Common myeloid progenitor, CD34-positive (primary cell): ENCODE results near the gene RIMBP3C.
"Not testable (repeated sequence)": the region's sequence is repeated elsewhere in the genome, so short reads cannot be mapped to it uniquely, and the experiment has no call there.

Source experiments
- CTCF ChIA-PET: fragments of 350-600 bp; sonication (Branson Sonifier 250); formaldehyde crosslinking; loops from one replicate; lab custom pipeline; 2021; ENCODE audit warnings: antibody characterized with exemption; lab: Charles Lee
- POLR2A ChIA-PET: fragments of 350-600 bp; sonication (Branson Sonifier 250); formaldehyde crosslinking; loops from one replicate; lab custom pipeline; 2021; ENCODE audit warnings: antibody characterized with exemption; lab: Charles Lee
- DNase-seq, 3 donors: peaks; one replicate each; pipeline versions ENCODE4 v3.0.0 to v3.0.0-alpha.2; 2013
- H3K27ac ChIP-seq, 2 experiments: 1 replicate in 1 of 2; 2 replicates in 1 of 2; pipeline ENCODE4 v1.7.0; 2013; ENCODE audit warnings: inconsistent platforms in 2 of 2, low read length in 2 of 2, mild to moderate bottlenecking in 2 of 2, low read depth in 1 of 2, moderate library complexity in 1 of 2; ENCODE audit not compliant: severe bottlenecking in 2 of 2, insufficient read depth in 1 of 2, poor library complexity in 1 of 2
- H3K27me3 ChIP-seq, 5 experiments: replicated peaks in 2 of 5; 1 replicate in 3 of 5; 2 replicates in 2 of 5; pipeline versions ENCODE4 v1.6.1 to v1.7.0; 2013; ENCODE audit warnings: low read length in 4 of 5, mild to moderate bottlenecking in 2 of 5, moderate library complexity in 2 of 5, inconsistent platforms in 1 of 5; ENCODE audit not compliant: insufficient read depth in 5 of 5, control insufficient read depth in 4 of 5
- H3K36me3 ChIP-seq, 4 experiments: 1 replicate in 2 of 4; 2 replicates in 2 of 4; pipeline versions ENCODE4 v1.6.1 to v1.7.0; 2013; ENCODE audit warnings: low read length in 3 of 4, control low read depth in 1 of 4, mild to moderate bottlenecking in 1 of 4; ENCODE audit not compliant: control insufficient read depth in 4 of 4, insufficient read depth in 4 of 4
- H3K4me1 ChIP-seq, 4 experiments: 1 replicate in 3 of 4; 2 replicates in 1 of 4; pipeline versions ENCODE4 v1.6.1 to v1.7.1; 2013; ENCODE audit warnings: low read length in 3 of 4, mild to moderate bottlenecking in 3 of 4, control low read depth in 1 of 4, inconsistent platforms in 1 of 4, moderate library complexity in 1 of 4; ENCODE audit not compliant: control insufficient read depth in 4 of 4, insufficient read depth in 4 of 4; ENCODE audit errors: control extremely low read depth in 1 of 4
- H3K4me3 ChIP-seq, 7 experiments: 1 replicate in 4 of 7; 2 replicates in 3 of 7; pipeline versions ENCODE4 v1.5.1 to v1.7.0; 2013; ENCODE audit warnings: mild to moderate bottlenecking in 7 of 7, low read length in 6 of 7, moderate library complexity in 6 of 7, inconsistent platforms in 2 of 7, low read depth in 2 of 7, control low read depth in 1 of 7; ENCODE audit not compliant: insufficient read depth in 4 of 7, control insufficient read depth in 1 of 7; ENCODE audit errors: extremely low read depth in 1 of 7
- H3K9me3 ChIP-seq, 5 experiments: 1 replicate in 4 of 5; 2 replicates in 1 of 5; pipeline versions ENCODE4 v1.6.1 to v1.7.1; 2013; ENCODE audit warnings: low read length in 4 of 5, mild to moderate bottlenecking in 2 of 5, inconsistent platforms in 1 of 5, low read depth in 1 of 5, moderate library complexity in 1 of 5; ENCODE audit not compliant: control insufficient read depth in 4 of 5, insufficient read depth in 2 of 5; ENCODE audit errors: control extremely low read depth in 1 of 5
- WGBS: methylation state at CpG from one replicate; pipeline ENCODE4 v1.1.5; 2013; ENCODE audit not compliant: insufficient coverage; 5-methylcytosine and 5-hydroxymethylcytosine counted together

The RIMBP3C gene

GRCh38 chr22:21567456-21568346 lies 16.4 kb upstream of the RIMBP3C start, which contains the start of gene UBE2L3:
TSS of gene UBE2L3 (plus strand) at chr22:21567714. CDS start at chr22:21567745, 31 bp downstream.
- CTCF ChIA-PET = interaction anchor here (1.0 kb wide), 1 partner anchor 56 kb away, joined by 3 read pairs; no protein-coding TSS in a partner anchor
- Histone ChIP-seq H3K4me1 (peaks cover 20 to 42% (median 39%) of the 10 kb centered on the region in 4 experiments), H3K9me3 (no peaks in the 10 kb centered on the region), H3K27me3 (no peaks in the 10 kb centered on the region), H3K36me3 (peaks cover 0 to 9% (median 1%) of the 10 kb centered on the region in 4 experiments), H3K4me3 (peak within 1 kb of the TSS; percentile 76 to 91 (median 83)), H3K27ac (peak within 1 kb of the TSS; percentile 90 to 98)
- peak; percentile 82 to 89 (median 82) for DNase-seq
- POLR2A ChIA-PET = no interaction called here
- under 1% methylated on average over 68 of the region's 85 CpGs for WGBS

GRCh38 chr22:21564411-21564810 lies 13.2 kb upstream of the RIMBP3C start:
- WGBS = 98% methylated on average over 6 of the region's 6 CpGs
- Histone ChIP-seq H3K4me3 (no peak overlapping the region), H3K4me1 (peaks cover 2 to 13% (median 11%) of the 10 kb centered on the region in 4 experiments), H3K27me3 (no peaks in the 10 kb centered on the region), H3K27ac (no peak overlapping the region), H3K9me3 (no peaks in the 10 kb centered on the region), H3K36me3 (no peaks in the 10 kb centered on the region)
- POLR2A ChIA-PET = no interaction called here
- CTCF ChIA-PET = interaction anchor here (1.4 kb wide), 1 partner anchor 78 kb away, joined by 3 read pairs; no protein-coding TSS in a partner anchor
- no peak for DNase-seq

- CTCF ChIA-PET = interaction anchor here (1.4 kb wide), 1 partner anchor 79 kb away, joined by 3 read pairs; no protein-coding TSS in a partner anchor
- Histone ChIP-seq H3K4me3 (no peak overlapping the region), H3K27me3 (no peaks in the 10 kb centered on the region), H3K36me3 (no peaks in the 10 kb centered on the region), H3K27ac (no peak overlapping the region), H3K4me1 (peaks cover 0 to 8% (median 6%) of the 10 kb centered on the region in 4 experiments), H3K9me3 (no peaks in the 10 kb centered on the region)
- no peak for DNase-seq
- POLR2A ChIA-PET = no interaction called here
- WGBS = 100% methylated on average over 6 of the region's 8 CpGs
Observed at GRCh38 chr22:21563912-21564311, 12.7 kb upstream of the RIMBP3C start.

DNA sequence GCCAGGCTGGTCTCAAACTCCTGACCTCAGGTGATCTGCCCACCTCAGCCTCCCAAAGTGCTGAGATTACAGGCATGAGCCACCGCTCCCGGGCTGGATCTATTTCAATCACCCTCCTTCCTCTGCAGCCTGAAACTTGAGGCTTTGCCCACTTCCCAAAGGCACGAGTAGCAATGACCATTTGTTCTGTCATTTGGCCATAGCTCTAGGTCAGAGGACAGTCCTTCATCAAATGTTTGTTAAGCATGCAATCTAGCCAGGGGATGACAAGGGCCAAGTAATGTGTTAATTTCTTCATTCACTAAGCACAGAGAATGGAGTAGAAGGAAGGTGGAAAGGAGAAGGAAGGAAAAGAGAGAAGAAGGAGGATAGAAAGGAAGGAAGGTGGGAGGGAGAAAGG lies 9.4 kb upstream of the RIMBP3C start:
- H3K36me3 ChIP-seq, DNase-seq, H3K4me3 ChIP-seq, POLR2A ChIA-PET, H3K9me3 ChIP-seq, CTCF ChIA-PET, H3K27ac ChIP-seq, H3K27me3 ChIP-seq, H3K4me1 ChIP-seq: not testable (repeated sequence)
- no CpG with 5 or more reads among the region's 3 CpGs for WGBS

- DNase-seq, H3K27me3 ChIP-seq, H3K27ac ChIP-seq, H3K4me3 ChIP-seq, H3K36me3 ChIP-seq, POLR2A ChIA-PET, H3K4me1 ChIP-seq, CTCF ChIA-PET, H3K9me3 ChIP-seq: not testable (repeated sequence)
- WGBS = 84% methylated on average over 2 of the region's 10 CpGs
Observed at GRCh38 chr22:21559345-21560125, 8.3 kb upstream of the RIMBP3C start.

DNA sequence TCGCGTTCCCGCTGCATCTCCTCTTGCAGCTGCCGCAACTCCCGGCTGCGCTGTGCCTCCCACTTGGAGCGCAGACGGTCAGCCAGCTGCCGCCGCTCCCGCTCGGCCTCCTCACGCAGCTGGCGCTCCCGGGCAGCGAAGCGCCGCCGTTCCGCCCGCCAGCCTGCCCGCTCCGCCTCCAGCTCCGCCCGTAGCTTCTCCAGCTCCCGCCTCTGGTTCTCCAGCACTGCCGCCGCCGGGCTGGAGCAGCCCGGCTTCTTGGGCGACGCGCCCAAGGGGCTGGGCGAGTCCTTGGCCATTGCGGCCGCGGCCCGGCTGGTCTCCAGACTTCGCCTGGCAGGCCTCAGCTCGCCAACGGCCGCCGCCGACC lies 598 bp downstream of the RIMBP3C start:
- H3K27ac ChIP-seq, H3K27me3 ChIP-seq, DNase-seq, H3K36me3 ChIP-seq, H3K4me1 ChIP-seq, POLR2A ChIA-PET, CTCF ChIA-PET, H3K9me3 ChIP-seq, H3K4me3 ChIP-seq: not testable (repeated sequence)
- no CpG with 5 or more reads among the region's 44 CpGs for WGBS
